Testis (tissue), 2 donors: Measurements from ENCODE around the gene CELSR1.

Source experiments
- POLR2A ChIP-seq: fragments of 450-650 bp; IDR thresholded peaks from one replicate; pipeline ENCODE4 v1.6.1; 2017; ENCODE audit warnings: antibody characterized with exemption, mild to moderate bottlenecking, moderate library complexity
- TF ChIP-seq, protein P1 (sequence below), 3 experiments: fragments of 450-650 bp in 2 of 3; fragments of 200-600 bp in 1 of 3; sonication (generic) in 1 of 3; IDR thresholded peaks; one replicate each; pipeline ENCODE4 v1.5.1; 2016 to 2019; ENCODE audit warnings: antibody characterized with exemption in 3 of 3, mild to moderate bottlenecking in 2 of 3, moderate library complexity in 1 of 3

DNA sequence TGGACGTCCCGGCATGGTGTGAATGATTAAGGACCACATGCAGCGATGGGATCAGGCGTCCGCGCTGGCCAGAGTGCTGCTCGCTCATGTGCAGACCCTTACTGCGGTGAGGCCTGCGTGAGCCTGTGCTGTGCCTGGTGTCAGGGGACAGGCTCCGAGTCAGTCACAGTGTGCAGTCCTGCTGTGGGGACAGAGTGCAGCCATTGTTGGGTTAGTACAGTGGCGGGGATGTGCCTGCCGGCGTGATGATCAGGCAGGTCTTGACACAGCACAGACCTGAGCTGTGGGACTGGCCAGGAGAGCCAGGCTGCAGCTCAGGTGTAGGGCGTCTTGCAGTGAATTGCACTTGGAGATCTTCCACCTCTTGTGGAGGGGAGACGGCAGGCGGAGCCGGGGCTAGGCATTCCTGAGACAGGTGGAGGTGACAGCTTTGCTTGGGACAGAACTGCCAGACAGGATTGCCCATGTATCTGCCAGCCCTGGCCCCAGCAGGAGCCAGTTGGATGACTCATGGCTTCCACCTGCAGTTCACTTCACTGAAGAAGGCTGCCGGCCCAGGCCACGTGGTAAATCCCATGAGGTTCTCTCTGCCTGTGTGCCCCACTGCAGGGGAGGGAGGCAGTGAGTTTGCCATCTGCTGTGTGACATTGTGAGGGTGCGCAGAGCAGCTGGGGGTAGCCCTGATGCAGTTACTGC lies 184.6 kb downstream of the CELSR1 start:
- no peak for TF ChIP-seq POLR2A
- TF ChIP-seq, protein P1, sequence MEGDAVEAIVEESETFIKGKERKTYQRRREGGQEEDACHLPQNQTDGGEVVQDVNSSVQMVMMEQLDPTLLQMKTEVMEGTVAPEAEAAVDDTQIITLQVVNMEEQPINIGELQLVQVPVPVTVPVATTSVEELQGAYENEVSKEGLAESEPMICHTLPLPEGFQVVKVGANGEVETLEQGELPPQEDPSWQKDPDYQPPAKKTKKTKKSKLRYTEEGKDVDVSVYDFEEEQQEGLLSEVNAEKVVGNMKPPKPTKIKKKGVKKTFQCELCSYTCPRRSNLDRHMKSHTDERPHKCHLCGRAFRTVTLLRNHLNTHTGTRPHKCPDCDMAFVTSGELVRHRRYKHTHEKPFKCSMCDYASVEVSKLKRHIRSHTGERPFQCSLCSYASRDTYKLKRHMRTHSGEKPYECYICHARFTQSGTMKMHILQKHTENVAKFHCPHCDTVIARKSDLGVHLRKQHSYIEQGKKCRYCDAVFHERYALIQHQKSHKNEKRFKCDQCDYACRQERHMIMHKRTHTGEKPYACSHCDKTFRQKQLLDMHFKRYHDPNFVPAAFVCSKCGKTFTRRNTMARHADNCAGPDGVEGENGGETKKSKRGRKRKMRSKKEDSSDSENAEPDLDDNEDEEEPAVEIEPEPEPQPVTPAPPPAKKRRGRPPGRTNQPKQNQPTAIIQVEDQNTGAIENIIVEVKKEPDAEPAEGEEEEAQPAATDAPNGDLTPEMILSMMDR (IDR thresholded peaks at IDR 0.05) = no peak
